Adrenal gland (tissue), 12 donors: Measurements from ENCODE around the gene PACSIN2. TPM values are rescaled to one million over a fixed set of nuclear protein-coding genes. Genes with fewer than 3 reads are reported as not detected.

Experiments
- DNase-seq, 7 donors: peaks; one replicate each; pipeline ENCODE4 v3.0.0-alpha.2; 2019 to 2020
- H3K27ac ChIP-seq, 5 donors: fragments of 200-600 bp; sonication (generic) in 4 of 5; 1 replicate in 3 of 5; 2 replicates in 2 of 5; pipeline versions ENCODE4 v1.5.1 to v1.8.0; 2016 to 2020; ENCODE audit warnings: mild to moderate bottlenecking in 1 of 5
- H3K27me3 ChIP-seq: fragments of 200-600 bp; 2 replicates; pipeline ENCODE4 v1.8.0; 2021
- H3K36me3 ChIP-seq, 2 donors: fragments of 200-600 bp; replicated peaks in 1 of 2; 1 replicate in 1 of 2; 2 replicates in 1 of 2; pipeline versions ENCODE4 v1.5.1 to v1.8.0; 2018 to 2022
- H3K4me1 ChIP-seq, 2 donors: fragments of 200-600 bp; replicated peaks in 1 of 2; 1 replicate in 1 of 2; 2 replicates in 1 of 2; pipeline versions ENCODE4 v1.5.1 to v1.8.0; 2018 to 2021
- H3K4me3 ChIP-seq, 4 donors: fragments of 200-600 bp; sonication (generic) in 3 of 4; one replicate each; pipeline ENCODE4 v1.5.1; 2016 to 2018
- H3K9me3 ChIP-seq, 3 donors: fragments of 200-600 bp; sonication (generic) in 1 of 3; replicated peaks in 1 of 3; 1 replicate in 2 of 3; 2 replicates in 1 of 3; pipeline versions ENCODE4 v1.5.1 to v1.8.0; 2016 to 2021
- CTCF ChIP-seq, 6 experiments: fragments of 450-650 bp in 4 of 6; fragments of 200-600 bp in 2 of 6; sonication (generic) in 1 of 6; IDR thresholded peaks; 1 replicate in 5 of 6; 2 replicates in 1 of 6; pipeline versions ENCODE4 v1.5.1 to v1.8.0; 2016 to 2021; ENCODE audit warnings: antibody characterized with exemption in 6 of 6, mild to moderate bottlenecking in 2 of 6, moderate library complexity in 1 of 6
- POLR2A ChIP-seq, 2 donors: fragments of 450-650 bp; IDR thresholded peaks; one replicate each; pipeline ENCODE4 v1.6.1; 2017; ENCODE audit warnings: antibody characterized with exemption in 2 of 2, mild to moderate bottlenecking in 2 of 2, moderate library complexity in 1 of 2
- WGBS, 4 donors: extraction: QIAGEN DNeasy Blood & Tissue Kit in 2 of 4; methylation state at CpG; one replicate each; pipeline versions ENCODE4 v1.1.5 to v1.1.7; 2013 to 2017; 5-methylcytosine and 5-hydroxymethylcytosine counted together
- intact Hi-C, 2 donors: fragments of 100-400 bp; cut with DNase I; formaldehyde crosslinking; loops; one replicate each; pipeline versions ENCODE4 v1.14.1 to v1.15.0; 2022 to 2023
- polyA plus RNA-seq, 3 donors: library from polyadenylated mRNA; stranded (reverse); fragments of 200-250 nt in 2 of 3; fragments of 350-450 nt in 1 of 3; fragmentation: Illumina TruSeq in 1 of 3; extraction: RNeasy Lipid Tissue Mini Kit (QIAGEN cat#74804) in 1 of 3; gene quantifications; one replicate each; pipeline ENCODE4 v1.2.3, GENCODE V29; 2013 to 2014
- total RNA-seq, 9 donors: library from RNA; depleted of rRNA in 4 of 9; stranded (reverse); fragments of >200 nt in 4 of 9; fragments of 120-200 nt in 1 of 9; fragmentation: NEBNext Ultra II Directional in 1 of 9; extraction: Animal tissue kit (Norgen Biotek cat#: 25700) in 1 of 9; gene quantifications; one replicate each; pipeline versions ENCODE4 v1.1.0 to v1.2.4, GENCODE V29; 2013 to 2023
- donor health status: healthy with polysubstance abuse.
- donor health status: Bipolar disorder and iron deficiency.
- donor health status: DM: yes; HTN: yes; CAD: no.
- donor health status: DM: no; HTN: no; CAD: no.
- donor health status: DM: no; HTN: no; CAD: no.
- donor health status: DM: yes; HTN: yes; CAD: no.

The PACSIN2 gene
- total and polyA plus RNA-seq, 12 donors = 29.8 to 186 (median 115) TPM

GRCh38 chr22:42887523-42888507 lies 127.1 kb downstream of the PACSIN2 start:
- intact Hi-C loops = loop anchor here in 1 of 2 donors (10.0 kb wide), 1 partner anchor 127 kb away; the partner anchor contains the start of gene PACSIN2
- H3K4me3 ChIP-seq = no peak overlapping the region

GRCh38 chr22:42887120-42887519 lies 127.8 kb downstream of the PACSIN2 start:
- Histone ChIP-seq H3K27me3 (no peaks in the 10 kb centered on the region), H3K36me3 (peaks cover 0 to 69% of the 10 kb centered on the region in 2 donors), H3K27ac (peak overlapping the region in 1 of 5 donors; percentile 12), H3K9me3 (no peaks in the 10 kb centered on the region), H3K4me3 (no peak overlapping the region), H3K4me1 (peaks cover 13 to 21% of the 10 kb centered on the region in 2 donors)
- no peak for TF ChIP-seq POLR2A (IDR thresholded peaks at IDR 0.05)
- no peak for DNase-seq
- 85 to 96% (median 86%) methylated on average over 7 of the region's 7 CpGs for WGBS, 4 donors
- intact Hi-C loops = loop anchor here in 1 of 2 donors (10.0 kb wide), 1 partner anchor 128 kb away; the partner anchor contains the start of gene PACSIN2

More at GRCh38 chr22:42887523-42888507, 127.1 kb downstream of the PACSIN2 start:
- Histone ChIP-seq H3K9me3 (no peaks in the 10 kb centered on the region), H3K27ac (no peak overlapping the region), H3K4me1 (peaks cover 6 to 14% of the 10 kb centered on the region in 2 donors), H3K36me3 (peaks cover 0 to 62% of the 10 kb centered on the region in 2 donors), H3K27me3 (no peaks in the 10 kb centered on the region)
- TF ChIP-seq CTCF (IDR thresholded peaks at IDR 0.05) = no peak
- TF ChIP-seq POLR2A (IDR thresholded peaks at IDR 0.05) = no peak
- DNase-seq = no peak
- WGBS, 4 donors = 83 to 88% (median 86%) methylated on average over 14 of the region's 14 CpGs

GRCh38 chr22:42885446-42885845 lies 129.5 kb downstream of the PACSIN2 start:
- Histone ChIP-seq H3K27ac (peak overlapping the region in 3 of 5 donors; percentile 44 to 94 (median 57)), H3K27me3 (no peaks in the 10 kb centered on the region)
- intact Hi-C loops = loop anchor here in 1 of 2 donors (10.0 kb wide), 1 partner anchor 129 kb away; the partner anchor contains the start of gene PACSIN2

More at GRCh38 chr22:42885446-42885845, 129.5 kb downstream of the PACSIN2 start:
- peak in 5 of 7 donors; percentile 51 to 74 (median 56) for DNase-seq
- no peak overlapping the region for H3K4me3 ChIP-seq
- no peak for TF ChIP-seq CTCF (IDR thresholded peaks at IDR 0.05)
- TF ChIP-seq POLR2A (IDR thresholded peaks at IDR 0.05) = no peak
- H3K9me3 ChIP-seq = no peaks in the 10 kb centered on the region
- H3K36me3 ChIP-seq = peaks cover 0 to 80% of the 10 kb centered on the region in 2 donors
- peaks cover 16 to 26% of the 10 kb centered on the region in 2 donors for H3K4me1 ChIP-seq
- WGBS, 4 donors = 62 to 71% (median 68%) methylated on average over 9 of the region's 9 CpGs
